KMS-11 (cell line): Measurements from ENCODE around the gene MRPL48.

ENCODE experiments used
- H2AFZ ChIP-seq: fragments of 200-600 bp; sonication (generic); 2 replicates; pipeline ENCODE4 v1.6.1; 2016; ENCODE audit warnings: antibody characterized with exemption, mixed run types, low read depth
- H3K27ac ChIP-seq: fragments of 200-600 bp; sonication (generic); 2 replicates; pipeline ENCODE4 v1.6.1; 2016; ENCODE audit warnings: mild to moderate bottlenecking, mixed run types
- H3K27me3 ChIP-seq: fragments of 200-600 bp; sonication (generic); 2 replicates; pipeline ENCODE4 v1.6.1; 2017; ENCODE audit warnings: mild to moderate bottlenecking, low read depth, mixed run types, moderate library complexity; ENCODE audit not compliant: insufficient read depth
- H3K36me3 ChIP-seq: fragments of 200-600 bp; sonication (generic); 2 replicates; pipeline ENCODE4 v1.6.1; 2017; ENCODE audit warnings: mild to moderate bottlenecking, mixed run types; ENCODE audit not compliant: insufficient read depth
- H3K4me1 ChIP-seq: fragments of 200-600 bp; sonication (generic); 2 replicates; pipeline ENCODE4 v1.6.1; 2016; ENCODE audit warnings: mild to moderate bottlenecking, low read depth, mixed run types; ENCODE audit not compliant: poor library complexity, severe bottlenecking
- H3K4me2 ChIP-seq: fragments of 200-600 bp; sonication (generic); 2 replicates; pipeline ENCODE4 v1.7.0; 2016; ENCODE audit warnings: mild to moderate bottlenecking, mixed run types
- H3K4me3 ChIP-seq: fragments of 200-600 bp; sonication (generic); IDR thresholded peaks from 2 replicates; pipeline ENCODE4 v1.6.1; 2017; ENCODE audit warnings: low read depth, low read length, mixed read lengths; ENCODE audit not compliant: insufficient read depth
- H3K79me2 ChIP-seq: fragments of 200-600 bp; sonication (generic); 2 replicates; pipeline ENCODE4 v1.6.1; 2016; ENCODE audit warnings: low read depth, mixed run types; ENCODE audit not compliant: insufficient read depth
- H3K9ac ChIP-seq: fragments of 200-600 bp; sonication (generic); 2 replicates; pipeline ENCODE4 v1.6.1; 2016; ENCODE audit warnings: mild to moderate bottlenecking, mixed run types
- H4K20me1 ChIP-seq: fragments of 200-600 bp; sonication (generic); 2 replicates; pipeline ENCODE4 v1.6.1; 2016; ENCODE audit warnings: mild to moderate bottlenecking, mixed run types; ENCODE audit not compliant: insufficient read depth
- CTCF ChIP-seq: fragments of 200-600 bp; sonication (generic); conservative IDR thresholded peaks from 2 replicates; pipeline ENCODE4 v1.6.1; 2017; ENCODE audit warnings: low read depth, mild to moderate bottlenecking, antibody characterized with exemption, low read length, moderate library complexity, mixed read lengths

The MRPL48 gene

GRCh38 chr11:73851046-73851764 lies 63.5 kb downstream of the MRPL48 start:
- Histone ChIP-seq H2AFZ (no peak overlapping the region), H3K4me1 (peaks cover 7% of the 10 kb centered on the region), H3K27me3 (no peaks in the 10 kb centered on the region), H3K4me2 (no peak overlapping the region), H3K27ac (no peak overlapping the region), H3K4me3 (no peak overlapping the region), H3K36me3 (no peaks in the 10 kb centered on the region), H3K9ac (no peak overlapping the region), H4K20me1 (no peaks in the 10 kb centered on the region), H3K79me2 (no peaks in the 10 kb centered on the region)
- TF ChIP-seq CTCF, result no peak

- no peak for TF ChIP-seq CTCF
- H3K27me3 ChIP-seq, result no peaks in the 10 kb centered on the region
- no peak overlapping the region for H3K27ac ChIP-seq
- no peak overlapping the region for H3K9ac ChIP-seq
- no peak overlapping the region for H2AFZ ChIP-seq
- H3K4me2 ChIP-seq, result no peak overlapping the region
- no peak overlapping the region for H3K4me3 ChIP-seq
- no peaks in the 10 kb centered on the region for H3K79me2 ChIP-seq
- no peaks in the 10 kb centered on the region for H4K20me1 ChIP-seq
- H3K36me3 ChIP-seq, result no peaks in the 10 kb centered on the region
- H3K4me1 ChIP-seq, result peaks cover 7% of the 10 kb centered on the region
Measured at GRCh38 chr11:73852049-73852448, 64.4 kb downstream of the MRPL48 start.

- no peak for TF ChIP-seq CTCF
- no peak overlapping the region for H3K4me3 ChIP-seq
Measured at GRCh38 chr11:73854680-73855079, 67.0 kb downstream of the MRPL48 start.

GRCh38 chr11:73856031-73856567 lies 68.4 kb downstream of the MRPL48 start:
- Histone ChIP-seq H3K27me3 (no peaks in the 10 kb centered on the region), H3K9ac (no peak overlapping the region), H4K20me1 (no peaks in the 10 kb centered on the region), H3K4me3 (no peak overlapping the region), H3K4me2 (no peak overlapping the region), H3K27ac (no peak overlapping the region), H3K79me2 (no peaks in the 10 kb centered on the region), H3K4me1 (no peaks in the 10 kb centered on the region), H3K36me3 (no peaks in the 10 kb centered on the region), H2AFZ (no peak overlapping the region)
- no peak for TF ChIP-seq CTCF

More at GRCh38 chr11:73854680-73855079, 67.0 kb downstream of the MRPL48 start:
- no peaks in the 10 kb centered on the region for H3K36me3 ChIP-seq
- no peak overlapping the region for H3K4me2 ChIP-seq
- no peak overlapping the region for H3K27ac ChIP-seq
- no peaks in the 10 kb centered on the region for H3K79me2 ChIP-seq
- H3K27me3 ChIP-seq, result no peaks in the 10 kb centered on the region
- no peak overlapping the region for H3K9ac ChIP-seq
- no peak overlapping the region for H2AFZ ChIP-seq
- no peaks in the 10 kb centered on the region for H4K20me1 ChIP-seq
- H3K4me1 ChIP-seq, result no peaks in the 10 kb centered on the region
